Coronary artery (tissue), 2 donors: ENCODE measurements around the gene VTA1.

Experiments used
- DNase-seq: peaks from one replicate; pipeline ENCODE4 v3.0.0-alpha.2; 2017; ENCODE audit warnings: low spot score
- H3K27ac ChIP-seq, 2 donors: fragments of 200-600 bp; sonication (generic); one replicate each; pipeline ENCODE4 v1.5.1; 2016 to 2019
- H3K4me3 ChIP-seq: fragments of 200-600 bp; sonication (generic); 2 replicates; pipeline ENCODE4 v1.5.1; 2016; ENCODE audit warnings: mild to moderate bottlenecking, moderate library complexity
- CTCF ChIP-seq: fragments of 200-600 bp; sonication (generic); IDR thresholded peaks from one replicate; pipeline ENCODE4 v1.5.1; 2019; ENCODE audit warnings: antibody characterized with exemption

The VTA1 gene

DNA sequence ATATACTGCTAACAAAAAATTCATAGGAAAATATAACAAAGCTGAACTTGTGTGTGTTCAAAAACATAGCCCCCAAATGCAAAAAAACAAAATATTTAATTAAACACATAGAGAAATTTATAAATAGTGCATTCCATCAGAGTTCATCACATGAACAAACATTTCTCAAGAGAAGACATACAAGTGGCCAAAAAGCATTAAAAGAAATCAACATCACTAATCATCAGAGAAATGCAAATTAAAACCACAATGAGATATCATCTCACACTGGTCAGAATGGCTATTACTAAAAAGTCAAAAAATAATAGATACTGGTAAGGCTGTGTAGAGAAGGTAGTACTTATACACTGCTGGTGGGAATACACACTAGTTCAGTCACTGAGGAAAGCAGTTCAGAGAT lies 115.2 kb downstream of the VTA1 start:
- Histone ChIP-seq H3K4me3 (no peak overlapping the region), H3K27ac (no peak overlapping the region)
- no peak for DNase-seq
- no peak for TF ChIP-seq CTCF

DNA sequence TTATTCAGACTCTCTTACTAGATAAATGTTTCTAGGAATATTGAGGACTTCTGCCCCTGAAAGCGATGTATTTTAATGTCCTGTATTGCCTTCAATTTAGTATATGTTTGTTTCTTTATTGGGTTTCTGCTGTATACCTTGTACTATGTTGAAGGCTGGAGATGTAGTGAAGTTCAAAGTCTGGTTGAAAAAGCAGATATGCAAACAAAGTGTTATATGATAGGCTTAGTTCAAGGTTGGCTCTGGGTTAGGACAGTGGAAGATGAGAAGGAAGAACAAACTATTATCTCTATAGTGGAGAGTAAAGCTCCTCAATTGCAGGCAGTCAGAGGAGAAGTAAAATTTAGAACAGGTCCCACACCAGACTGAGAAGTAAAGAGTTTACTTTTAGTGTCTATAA lies 118.4 kb downstream of the VTA1 start:
- TF ChIP-seq CTCF = no peak
- Histone ChIP-seq H3K4me3 (no peak overlapping the region), H3K27ac (no peak overlapping the region)
- DNase-seq = no peak

DNA sequence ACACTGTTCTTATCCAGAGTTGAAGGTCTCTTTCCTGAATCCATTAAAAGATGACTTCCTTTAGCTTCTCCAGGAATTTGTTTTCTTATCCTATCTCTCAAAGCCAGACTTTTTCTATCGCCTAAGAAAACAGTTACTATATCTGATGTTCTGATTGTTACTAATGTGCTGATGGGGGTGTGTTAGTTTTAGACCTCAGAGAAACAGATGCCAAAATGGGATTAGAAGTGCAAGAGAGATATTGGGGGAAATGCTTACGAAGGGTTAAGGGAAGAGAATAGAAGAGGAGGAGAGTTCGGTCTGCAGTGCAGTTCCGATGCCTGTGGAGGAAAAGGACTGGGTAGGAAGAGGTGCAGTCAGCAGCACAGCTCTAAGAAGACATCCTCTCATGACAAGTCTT lies 119.0 kb downstream of the VTA1 start:
- no peak for TF ChIP-seq CTCF
- no peak for DNase-seq
- Histone ChIP-seq H3K4me3 (no peak overlapping the region), H3K27ac (no peak overlapping the region)

DNA sequence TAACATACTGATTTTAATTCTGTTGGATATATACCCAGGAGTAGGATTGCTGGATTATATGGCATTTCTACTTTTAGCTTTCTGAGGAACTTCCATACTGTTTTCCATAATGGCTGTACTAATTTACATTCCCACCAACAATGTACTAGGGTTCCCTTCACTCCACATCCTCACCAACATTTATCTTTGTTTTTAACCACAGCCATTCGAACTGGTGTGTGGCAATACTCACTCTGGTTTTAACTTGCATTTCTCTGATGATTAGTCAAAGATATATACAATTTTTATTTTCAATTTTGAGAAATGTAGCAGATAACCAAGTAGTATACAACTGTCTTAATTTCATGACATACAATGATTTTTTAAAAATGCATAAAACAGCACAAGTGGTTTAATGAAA lies 124.4 kb downstream of the VTA1 start:
- DNase-seq = no peak
- Histone ChIP-seq H3K27ac (no peak overlapping the region), H3K4me3 (no peak overlapping the region)
- TF ChIP-seq CTCF = no peak
